ENCODE data around the gene SLC25A23. TPM values are rescaled to one million over a fixed set of nuclear protein-coding genes. Genes with fewer than 3 reads are reported as not detected.
"Not testable (repeated sequence)": the region's sequence is repeated elsewhere in the genome, so short reads cannot be mapped to it uniquely, and the experiment has no call there.

Gene SLC25A23
- total RNA-seq, 8 experiments from 2014 or later: 10.7 to 28.7 (median 15.6) TPM

- no peak overlapping the region for H3K4me3 ChIP-seq
- no peak overlapping the region for H3K27ac ChIP-seq
These were observed 17.4 kb downstream of the SLC25A23 start for GRCh38 chr19:6442087-6442688.

GRCh38 chr19:6440905-6441304 is 18.7 kb downstream of the SLC25A23 start:
- Histone ChIP-seq H3K4me1 (replicated peaks in 1 of 2) (no peaks in the 10 kb centered on the region), H3K4me3 (no peak overlapping the region), H3K27ac (no peak overlapping the region)
- in situ Hi-C loops (cut with MboI; ENCODE audit: low pct_unique_long_range_greater_than_20kb in 2 of 9, low sequenced_read_pairs in 9 of 9, unreplicated experiment in 9 of 9): no loop called here
- whole genome bisulfite sequencing, 10 experiments: 0 to 100% (median 66%) methylated on average over 1 to 3 of the region's 3 CpGs; no CpG with 5 or more reads in 4 of the 10 experiments
- ATAC-seq (replicated peaks in 6 of 8): no peak

More at GRCh38 chr19:6442087-6442688, 17.4 kb downstream of the SLC25A23 start:
- in situ Hi-C loops (cut with MboI; ENCODE audit: low pct_unique_long_range_greater_than_20kb in 2 of 9, low sequenced_read_pairs in 9 of 9, unreplicated experiment in 9 of 9): no loop called here
- no peaks in the 10 kb centered on the region for H3K4me1 ChIP-seq (replicated peaks in 1 of 2)
- WGBS, 10 experiments: 67 to 89% (median 69%) methylated on average over 2 to 6 of the region's 13 CpGs; no CpG with 5 or more reads in 6 of the 10 experiments
- no peak for ATAC-seq (replicated peaks in 6 of 8)

- Histone ChIP-seq H3K4me1 (replicated peaks in 1 of 2) (no peaks in the 10 kb centered on the region), H3K4me3 (no peak overlapping the region), H3K27ac (no peak overlapping the region)
- ATAC-seq (replicated peaks in 6 of 8): no peak
- in situ Hi-C loops (cut with MboI; ENCODE audit: low pct_unique_long_range_greater_than_20kb in 2 of 9, low sequenced_read_pairs in 9 of 9, unreplicated experiment in 9 of 9): no loop called here
- 83 to 93% methylated on average over 1 to 2 of the region's 4 CpGs; no CpG with 5 or more reads in 8 of the 10 experiments for WGBS, 10 experiments
These were observed 19.8 kb downstream of the SLC25A23 start for GRCh38 chr19:6439743-6440142.

- ATAC-seq (replicated peaks in 6 of 8): no peak
- 40 to 100% (median 90%) methylated on average over 2 to 4 of the region's 10 CpGs; no CpG with 5 or more reads in 7 of the 10 experiments for WGBS, 10 experiments
- Histone ChIP-seq H3K4me3 (no peak within 1 kb of the TSS), H3K4me1 (replicated peaks in 1 of 2) (no peaks in the 10 kb centered on the region), H3K27ac (no peak within 1 kb of the TSS)
- in situ Hi-C loops (cut with MboI; ENCODE audit: low pct_unique_long_range_greater_than_20kb in 2 of 9, low sequenced_read_pairs in 9 of 9, unreplicated experiment in 9 of 9): no loop called here
These were observed 25.9 kb downstream of the SLC25A23 start, which contains the start of gene SLC25A41 for GRCh38 chr19:6433663-6434062. Gene SLC25A41 (minus strand): TSS chr19:6433763. CDS start chr19:6433693, 70 bp downstream.

GRCh38 chr19:6433165-6433564 is 26.4 kb downstream of the SLC25A23 start:
- in situ Hi-C loops (cut with MboI; ENCODE audit: low pct_unique_long_range_greater_than_20kb in 2 of 9, low sequenced_read_pairs in 9 of 9, unreplicated experiment in 9 of 9): no loop called here
- Histone ChIP-seq H3K4me3 (no peak overlapping the region), H3K4me1 (replicated peaks in 1 of 2) (no peaks in the 10 kb centered on the region), H3K27ac (no peak overlapping the region)
- ATAC-seq (replicated peaks in 6 of 8): no peak
- WGBS, 10 experiments: 86 to 100% (median 97%) methylated on average over 1 to 5 of the region's 11 CpGs; no CpG with 5 or more reads in 4 of the 10 experiments

GRCh38 chr19:6431891-6432290 is 27.7 kb downstream of the SLC25A23 start:
- WGBS, 10 experiments: 46 to 100% (median 90%) methylated on average over 1 to 4 of the region's 11 CpGs; no CpG with 5 or more reads in 7 of the 10 experiments
- Histone ChIP-seq H3K4me3 (no peak overlapping the region), H3K27ac (no peak overlapping the region), H3K4me1 (replicated peaks in 1 of 2) (no peaks in the 10 kb centered on the region)
- ATAC-seq (replicated peaks in 6 of 8): no peak
- in situ Hi-C loops (cut with MboI; ENCODE audit: low pct_unique_long_range_greater_than_20kb in 2 of 9, low sequenced_read_pairs in 9 of 9, unreplicated experiment in 9 of 9): no loop called here

GRCh38 chr19:6429419-6430221 is 30.0 kb downstream of the SLC25A23 start:
- in situ Hi-C loops (cut with MboI; ENCODE audit: low pct_unique_long_range_greater_than_20kb in 2 of 9, low sequenced_read_pairs in 9 of 9, unreplicated experiment in 9 of 9): no loop called here
- WGBS, 10 experiments: 4 to 60% (median 30%) methylated on average over 1 to 4 of the region's 20 CpGs; no CpG with 5 or more reads in 6 of the 10 experiments
- Histone ChIP-seq H3K4me3 (no peak overlapping the region), H3K4me1 (replicated peaks in 1 of 2) (peaks cover 6% of the 10 kb centered on the region in 2 donors), H3K27ac (no peak overlapping the region)
- ATAC-seq (replicated peaks in 6 of 8): no peak

- H3K4me3 ChIP-seq; H3K27ac ChIP-seq; ATAC-seq (replicated peaks in 6 of 8); H3K4me1 ChIP-seq (replicated peaks in 1 of 2); in situ Hi-C loops (cut with MboI; ENCODE audit: low pct_unique_long_range_greater_than_20kb in 2 of 9, low sequenced_read_pairs in 9 of 9, unreplicated experiment in 9 of 9): not testable (repeated sequence)
- WGBS, 10 experiments: 0 to 100% methylated on average over 1 of the region's 2 CpGs; no CpG with 5 or more reads in 8 of the 10 experiments
These were observed 30.7 kb downstream of the SLC25A23 start for GRCh38 chr19:6428692-6429418.

GRCh38 chr19:6427131-6427530 is 32.5 kb downstream of the SLC25A23 start:
- 100% methylated on average over 1 to 5 of the region's 18 CpGs; no CpG with 5 or more reads in 7 of the 10 experiments for WGBS, 10 experiments
- Histone ChIP-seq H3K27ac (no peak overlapping the region), H3K4me3 (no peak overlapping the region), H3K4me1 (replicated peaks in 1 of 2) (peaks cover 11 to 16% of the 10 kb centered on the region in 2 donors)
- in situ Hi-C loops (cut with MboI; ENCODE audit: low pct_unique_long_range_greater_than_20kb in 2 of 9, low sequenced_read_pairs in 9 of 9, unreplicated experiment in 9 of 9): no loop called here
- ATAC-seq (replicated peaks in 6 of 8): no peak

GRCh38 chr19:6425732-6426620 is 33.6 kb downstream of the SLC25A23 start:
- Histone ChIP-seq H3K4me3 (peak overlapping the region in 4 of 5 donors; percentile 7 to 18 (median 14)), H3K4me1 (replicated peaks in 1 of 2) (peaks cover 11 to 16% of the 10 kb centered on the region in 2 donors), H3K27ac (peak overlapping the region; percentile 85 to 91)
- ATAC-seq (replicated peaks in 6 of 8): no peak
- in situ Hi-C loops (cut with MboI; ENCODE audit: low pct_unique_long_range_greater_than_20kb in 2 of 9, low sequenced_read_pairs in 9 of 9, unreplicated experiment in 9 of 9): no loop called here
- WGBS, 10 experiments: 80 to 100% (median 94%) methylated on average over 1 to 10 of the region's 21 CpGs; no CpG with 5 or more reads in 5 of the 10 experiments

- ATAC-seq (replicated peaks in 6 of 8): peak; percentile 83 to 90 (median 88)
- WGBS, 10 experiments: 0 to 23% (median 1%) methylated on average over 1 to 22 of the region's 43 CpGs
- in situ Hi-C loops (cut with MboI; ENCODE audit: low pct_unique_long_range_greater_than_20kb in 2 of 9, low sequenced_read_pairs in 9 of 9, unreplicated experiment in 9 of 9): no loop called here
- Histone ChIP-seq H3K4me3 (peak overlapping the region in 4 of 5 donors; percentile 7 to 18 (median 14)), H3K4me1 (replicated peaks in 1 of 2) (peaks cover 11 to 16% of the 10 kb centered on the region in 2 donors), H3K27ac (peak overlapping the region; percentile 85 to 91)
These were observed 34.5 kb downstream of the SLC25A23 start for GRCh38 chr19:6424939-6425731.
